Renal cortex interstitium (tissue), 11 donors: ENCODE data around the gene MRPL42. TPM values are rescaled to one million over a fixed set of nuclear protein-coding genes. Genes with fewer than 3 reads are reported as not detected.

ENCODE experiments used
- DNase-seq, 11 donors: peaks; one replicate each; pipeline ENCODE4 v3.0.0-alpha.2; 2013; ENCODE audit warnings: low read depth in 9 of 11, low spot score in 4 of 11; ENCODE audit errors: extremely low read depth in 1 of 11
- polyA plus RNA-seq, 3 donors: library from polyadenylated mRNA; unstranded; fragments of 120-200 nt; gene quantifications; one replicate each; pipeline ENCODE4 v1.2.1, GENCODE V29; 2013; ENCODE audit not compliant: insufficient read length in 3 of 3

The MRPL42 gene
- polyA plus RNA-seq, 3 donors, result 65.1 to 75.3 (median 67.6) TPM

DNA sequence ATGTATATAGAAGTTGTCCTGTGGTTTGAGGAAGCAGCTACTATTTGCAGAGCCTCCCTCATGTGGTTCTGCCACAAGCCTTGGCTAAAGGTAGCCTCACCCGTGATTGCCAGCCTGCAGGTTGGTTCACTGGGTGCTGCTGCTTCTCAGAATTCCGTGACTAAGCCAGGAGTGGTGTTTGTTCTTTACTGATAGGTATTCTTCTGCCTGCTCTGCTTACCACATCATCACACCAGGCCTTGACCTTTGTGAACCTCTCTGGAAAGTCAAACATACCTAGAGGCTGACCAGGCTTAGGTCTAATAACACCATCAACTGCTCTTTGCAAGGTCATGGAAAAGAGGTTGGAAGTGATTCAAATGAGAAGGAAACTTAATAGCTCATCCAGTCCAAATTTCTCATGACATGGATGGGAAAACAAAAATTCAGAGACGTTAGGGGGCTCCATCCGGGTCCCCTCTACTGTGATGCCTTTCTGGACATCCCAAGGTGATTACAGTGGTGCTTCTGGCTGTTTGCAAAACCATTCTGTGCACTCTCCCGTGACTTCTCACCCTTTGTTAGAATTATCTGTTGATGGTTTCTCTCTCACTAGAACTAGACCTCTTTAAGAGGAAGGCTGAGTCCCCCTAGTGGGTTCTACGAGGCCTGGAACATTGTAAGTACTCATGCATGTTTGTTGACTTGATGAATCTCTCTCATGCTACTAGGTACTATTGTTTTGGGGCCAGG is 96.7 kb downstream of the MRPL42 start:
- no peak for DNase-seq

DNA sequence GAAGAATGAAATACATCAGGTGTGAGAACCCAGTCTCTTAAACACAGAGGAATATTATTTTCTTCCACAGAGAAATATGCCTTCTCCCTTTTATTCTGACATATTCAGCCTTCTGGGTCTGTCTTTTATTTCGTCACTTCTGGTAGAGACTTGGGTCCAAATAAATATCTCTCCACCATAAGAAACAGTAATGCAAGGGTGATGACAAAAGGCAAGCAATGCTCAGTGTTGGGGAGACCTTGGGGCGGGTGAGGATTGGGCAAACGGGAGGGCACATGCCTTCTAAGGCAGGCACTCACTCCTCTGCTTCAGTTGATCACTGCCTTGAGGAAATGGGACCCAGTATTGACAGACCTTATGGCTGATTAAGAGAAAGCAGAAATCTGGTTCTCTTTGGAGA is 98.4 kb downstream of the MRPL42 start:
- no peak for DNase-seq

Other genes with a start within 250 kb of the MRPL42 start
- gene NUDT4, start 89.6 kb upstream of the MRPL42 start, polyA plus RNA-seq, result 100 to 1,000 TPM; 113 to 141 (median 115) TPM
- 100 to 1,000 TPM; 137 to 172 (median 170) TPM for gene UBE2N, start 25.6 kb upstream of the MRPL42 start, polyA plus RNA-seq
- 10 to 100 TPM; 32.2 to 38.9 (median 32.6) TPM for gene SOCS2, start 105.2 kb downstream of the MRPL42 start, polyA plus RNA-seq
- gene CRADD, start 209.9 kb downstream of the MRPL42 start, polyA plus RNA-seq, result 10 to 100 TPM in 2 of 3 donors, 1 to 10 TPM in 1; 9.9 to 11.5 (median 11.0) TPM